Measurements from ENCODE around the gene FAM240A.
A peak's percentile ranks its signal among the peaks of the same experiment; 100 is the strongest.

FAM240A gene

GRCh38 chr3:46627078-46627477 lies 14.8 kb downstream of the FAM240A start:
- peaks cover 46% of the 10 kb centered on the region for H3K4me1 Mint-ChIP-seq
- no peaks in the 10 kb centered on the region for H3K9me3 Mint-ChIP-seq
- TF ChIP-seq CTCF (IDR thresholded peaks at IDR 0.05; ENCODE audit: unreplicated experiment in 3 of 3) = no peak
- peaks cover 13% of the 10 kb centered on the region for H3K27me3 Mint-ChIP-seq (ENCODE audit: low read depth)
- peak overlapping the region; percentile 8 to 65 (median 34) for H3K4me3 Mint-ChIP-seq
- no peaks in the 10 kb centered on the region for H3K36me3 Mint-ChIP-seq (ENCODE audit: low read depth)
- H3K27ac Mint-ChIP-seq = peak overlapping the region; percentile 93 to 97 (median 95)

- Mint-ChIP-seq H3K27ac (peak overlapping the region; percentile 93 to 98 (median 97)), H3K27me3 (ENCODE audit: low read depth) (peaks cover 11% of the 10 kb centered on the region), H3K4me1 (peaks cover 46% of the 10 kb centered on the region), H3K36me3 (ENCODE audit: low read depth) (no peaks in the 10 kb centered on the region), H3K4me3 (peak overlapping the region; percentile 61 to 76 (median 69)), H3K9me3 (no peaks in the 10 kb centered on the region)
- TF ChIP-seq CTCF (IDR thresholded peaks at IDR 0.05; ENCODE audit: unreplicated experiment in 3 of 3) = no peak
Measured at GRCh38 chr3:46628901-46629369, 16.6 kb downstream of the FAM240A start.

- peak; percentile 99 for TF ChIP-seq CTCF (IDR thresholded peaks at IDR 0.05; ENCODE audit: unreplicated experiment in 3 of 3)
- no peaks in the 10 kb centered on the region for H3K36me3 Mint-ChIP-seq (ENCODE audit: low read depth)
- peaks cover 10% of the 10 kb centered on the region for H3K27me3 Mint-ChIP-seq (ENCODE audit: low read depth)
- H3K4me3 Mint-ChIP-seq = peak overlapping the region; percentile 67 to 76 (median 69)
- peaks cover 46% of the 10 kb centered on the region for H3K4me1 Mint-ChIP-seq
- no peaks in the 10 kb centered on the region for H3K9me3 Mint-ChIP-seq
- H3K27ac Mint-ChIP-seq = peak overlapping the region; percentile 93 to 98 (median 97)
Measured at GRCh38 chr3:46629551-46630517, 17.5 kb downstream of the FAM240A start.

GRCh38 chr3:46632792-46633191 lies 20.5 kb downstream of the FAM240A start:
- Mint-ChIP-seq H3K4me1 (peaks cover 26% of the 10 kb centered on the region), H3K27me3 (ENCODE audit: low read depth) (peaks cover 3% of the 10 kb centered on the region), H3K27ac (no peak overlapping the region), H3K9me3 (no peaks in the 10 kb centered on the region), H3K4me3 (no peak overlapping the region), H3K36me3 (ENCODE audit: low read depth) (no peaks in the 10 kb centered on the region)
- TF ChIP-seq CTCF (IDR thresholded peaks at IDR 0.05; ENCODE audit: unreplicated experiment in 3 of 3) = no peak

GRCh38 chr3:46634856-46635255 lies 22.5 kb downstream of the FAM240A start:
- Mint-ChIP-seq H3K4me1 (peaks cover 5% of the 10 kb centered on the region), H3K9me3 (peaks cover 4% of the 10 kb centered on the region), H3K36me3 (ENCODE audit: low read depth) (no peaks in the 10 kb centered on the region), H3K27me3 (ENCODE audit: low read depth) (peaks cover 3% of the 10 kb centered on the region), H3K4me3 (no peak overlapping the region), H3K27ac (no peak overlapping the region)
- no peak for TF ChIP-seq CTCF (IDR thresholded peaks at IDR 0.05; ENCODE audit: unreplicated experiment in 3 of 3)

All from nephron (organoid).